K562 (cell line): ENCODE data around the gene FDX2. TPM values are rescaled to one million over a fixed set of nuclear protein-coding genes. Genes with fewer than 3 reads are reported as not detected.

ENCODE experiments used
- ATAC-seq: fragments of 200-7000 bp; cut with Tn5 transposase; 3 replicates; pipeline ENCODE4 v1.9.1; 2020; ENCODE audit warnings: moderate library complexity
- BruUV-seq: library from RNA; stranded (reverse); fragments of 400-500 nt; replicated peaks from 2 replicates; lab custom pipeline; 2021; lab: Mats Ljungman, UMichigan
- CTCF ChIA-PET: fragments of 300-600 bp; formaldehyde crosslinking; extraction: SDS; loops from one replicate; lab custom pipeline; 2021; ENCODE audit warnings: low intra/inter-chr PET ratio; lab: Yijun Ruan, JAX
- POLR2A ChIA-PET: fragments of 300-600, 350-650 bp; sonication (Branson Sonifier 250); formaldehyde crosslinking; extraction: SDS; loops from one replicate; lab custom pipeline; 2021; ENCODE audit warnings: antibody characterized with exemption, inconsistent platforms; lab: Yijun Ruan, JAX
- DNase-seq, 4 experiments: peaks; one replicate each; pipeline versions ENCODE4 v3.0.0 to v3.0.0-alpha.2; 2011 to 2018; ENCODE audit warnings: low spot score in 3 of 4, mixed read lengths in 3 of 4; ENCODE audit errors: extremely low read depth in 1 of 4
- FAIRE-seq: peaks from 2 replicates; lab custom pipeline; 2011; peaks lifted over from hg19 to GRCh38; lab: Jason Lieb, UNC
- H2AFZ ChIP-seq: 2 replicates; pipeline ENCODE4 v1.6.0; 2011; ENCODE audit warnings: low read depth, low read length, control low read depth, inconsistent platforms
- H3K27ac ChIP-seq: fragments of 200-600 bp; 3 replicates; pipeline ENCODE4 v1.8.0; 2011; ENCODE audit warnings: low read depth, mild to moderate bottlenecking, control low read depth, inconsistent platforms, low read length, moderate library complexity, mixed read lengths; ENCODE audit errors: extremely low read depth
- H3K27me3 ChIP-seq, 2 experiments: fragments of 300-600 bp in 1 of 2; 2 replicates in 1 of 2; 3 replicates in 1 of 2; pipeline versions ENCODE4 v1.6.0 to v1.8.0; 2011; ENCODE audit warnings: inconsistent platforms in 2 of 2, low read length in 2 of 2, mild to moderate bottlenecking in 1 of 2, mixed read lengths in 1 of 2, moderate library complexity in 1 of 2; ENCODE audit not compliant: control insufficient read depth in 2 of 2, insufficient read depth in 2 of 2
- H3K36me3 ChIP-seq: fragments of 300-600 bp; 3 replicates; pipeline ENCODE4 v1.8.0; 2011; ENCODE audit warnings: mild to moderate bottlenecking, low read length, inconsistent platforms; ENCODE audit not compliant: control insufficient read depth, insufficient read depth
- H3K4me1 ChIP-seq, 2 experiments: fragments of 200-600 bp in 1 of 2; replicated peaks in 1 of 2; 2 replicates in 1 of 2; 3 replicates in 1 of 2; pipeline versions ENCODE4 v1.5.1 to v1.8.0; 2011; ENCODE audit warnings: inconsistent platforms in 2 of 2, low read length in 2 of 2, mild to moderate bottlenecking in 1 of 2, mixed read lengths in 1 of 2, moderate library complexity in 1 of 2; ENCODE audit not compliant: control insufficient read depth in 2 of 2, insufficient read depth in 2 of 2
- H3K4me2 ChIP-seq: 2 replicates; pipeline ENCODE4 v1.6.1; 2011; ENCODE audit warnings: low read length, control low read depth, inconsistent platforms, mixed read lengths; ENCODE audit not compliant: insufficient read depth
- H3K4me3 ChIP-seq: fragments of 200-600 bp; sonication (generic), shearing (Covaris generic); 2 replicates; pipeline ENCODE4 v1.5.1; 2016; ENCODE audit warnings: control low read depth, inconsistent platforms
- H3K79me2 ChIP-seq: fragments of 200-600 bp; 3 replicates; pipeline ENCODE4 v1.8.0; 2011; ENCODE audit warnings: low read length, inconsistent platforms; ENCODE audit not compliant: control insufficient read depth, insufficient read depth
- H3K9ac ChIP-seq, 2 experiments: 2 replicates each; pipeline versions ENCODE4 v1.6.0 to v1.6.1; 2011; ENCODE audit warnings: low read depth in 2 of 2, low read length in 2 of 2, control low read depth in 1 of 2, inconsistent platforms in 1 of 2, mild to moderate bottlenecking in 1 of 2, mixed read lengths in 1 of 2; ENCODE audit not compliant: insufficient read depth in 1 of 2
- H3K9me1 ChIP-seq: one replicate; pipeline ENCODE4 v1.6.0; 2011; ENCODE audit warnings: inconsistent platforms, mild to moderate bottlenecking, low read length, moderate library complexity; ENCODE audit not compliant: control insufficient read depth, insufficient read depth
- H3K9me3 ChIP-seq: replicated peaks from 2 replicates; pipeline ENCODE4 v1.5.1; 2011; ENCODE audit warnings: low read depth, low read length, inconsistent platforms; ENCODE audit not compliant: control insufficient read depth, insufficient read depth
- H4K20me1 ChIP-seq: replicated peaks from 2 replicates; pipeline ENCODE4 v1.6.1; 2011; ENCODE audit warnings: low read length, inconsistent platforms, mixed read lengths; ENCODE audit not compliant: control insufficient read depth, insufficient read depth
- E2F8 ChIP-seq: fragments of 450-650 bp; IDR thresholded peaks from 2 replicates; pipeline ENCODE4 v1.7.1; 2018; ENCODE audit warnings: mild to moderate bottlenecking, low read depth; ENCODE audit not compliant: partially characterized antibody
- LARP7 ChIP-seq: fragments of 450-650 bp; IDR thresholded peaks from 2 replicates; pipeline ENCODE4 v1.6.1; 2016
- MYC ChIP-seq, 2 experiments: fragments of 250-450 bp in 1 of 2; sonication (Bioruptor Pico) in 1 of 2; IDR thresholded peaks; 2 replicates each; pipeline versions ENCODE4 v1.5.1 to v1.6.1; 2012 to 2021; ENCODE audit warnings: low read depth in 2 of 2, borderline replicate concordance in 1 of 2, improper control_type of control experiment in 1 of 2, low read length in 1 of 2, mild to moderate bottlenecking in 1 of 2, moderate library complexity in 1 of 2
- RBM15 ChIP-seq: fragments of 200-400 bp; formaldehyde crosslinking; IDR thresholded peaks from 2 replicates; pipeline ENCODE4 v1.6.1; 2018; ENCODE audit warnings: mild to moderate bottlenecking, low read length, moderate library complexity; ENCODE audit not compliant: insufficient read depth
- RBM22 ChIP-seq: fragments of 200-400 bp; formaldehyde crosslinking; IDR thresholded peaks from 2 replicates; pipeline ENCODE4 v1.6.1; 2018; ENCODE audit warnings: low read length, low read depth; ENCODE audit not compliant: poor library complexity, severe bottlenecking
- RCOR1 ChIP-seq, 2 experiments: IDR thresholded peaks; 2 replicates each; pipeline ENCODE4 v1.6.1; 2012; ENCODE audit warnings: low read depth in 2 of 2, low read length in 2 of 2, borderline replicate concordance in 1 of 2, improper control_type of control experiment in 1 of 2
- THAP12 ChIP-seq: fragments of 250-450 bp; sonication (Bioruptor Pico); IDR thresholded peaks from 2 replicates; pipeline ENCODE4 v1.9.0; 2021; ENCODE audit warnings: mild to moderate bottlenecking, inconsistent platforms
- ZNF512 ChIP-seq: IDR thresholded peaks from 2 replicates; pipeline ENCODE4 v1.6.1; 2016; ENCODE audit warnings: missing genetic modification characterization, missing compliant biosample characterization
- WGBS: fragments of 100-300 bp; shearing (Covaris generic); methylation state at CpG from one replicate; pipeline ENCODE4 v1.1.6; 2016; ENCODE audit warnings: low coverage, mixed read lengths; ENCODE audit not compliant: insufficient coverage; ENCODE audit errors: missing lambda C conversion rate; 5-methylcytosine and 5-hydroxymethylcytosine counted together
- in situ Hi-C: fragments of 300-500 bp; cut with MboI; formaldehyde crosslinking; loops from 4 replicates; pipeline ENCODE4 v1.15.0; 2018; ENCODE audit warnings: inconsistent platforms, mixed read lengths
- intact Hi-C: fragments of 100-400 bp; cut with micrococcal nuclease; formaldehyde crosslinking; loops from 2 replicates; pipeline ENCODE4 v1.14.2; 2022
- polyA plus RNA-seq, 8 experiments: library from polyadenylated mRNA; depleted of rRNA in 4 of 8; stranded (reverse) in 5 of 8; unstranded in 3 of 8; fragments of >200 nt; fragmentation: Nextera tagmentation in 2 of 8; fragmentation: Illumina TruSeq in 1 of 8; extraction: Ambion mirVana in 2 of 8; extraction: Trizol in 1 of 8; gene quantifications; 2 replicates each; pipeline versions ENCODE4 v1.2.1 to v1.2.3, GENCODE V29; 2011 to 2014; ENCODE audit warnings: inconsistent platforms in 1 of 8, missing spikeins in 1 of 8
- total RNA-seq, 7 experiments: library from RNA; depleted of rRNA in 6 of 7; stranded (reverse); fragments of >200 nt in 6 of 7; fragmentation: Illumina TruSeq in 2 of 7; extraction: Trizol in 2 of 7; gene quantifications; 2 replicates each; pipeline versions ENCODE4 v1.2.1 to v1.2.3, GENCODE V29; 2011 to 2021; ENCODE audit warnings: low replicate concordance in 1 of 7

FDX2 gene
- total and polyA plus RNA-seq, 9 of the 15 experiments (the other 6 are each of a cell fraction or from before 2014, with no cell fraction given), result 2.5 to 49.8 (median 29.7) TPM

GRCh38 chr19:10352764-10353671 lies 37.2 kb upstream of the FDX2 start (continued):
- TF ChIP-seq ZNF512 (no peak), RBM22 (peak; percentile 51)

- Histone ChIP-seq H3K27ac (peak overlapping the region; percentile 45; the same call in 2 of the 3 replicates), H3K79me2 (no peaks in the 10 kb centered on the region), H3K36me3 (peaks cover 16% of the 10 kb centered on the region; the same call in 2 of the 3 replicates), H3K9ac (no peak overlapping the region), H3K4me1 (peaks cover 0 to 8% of the 10 kb centered on the region in 2 experiments; a peak in 2 of 5 replicates), H3K27me3 (no peaks in the 10 kb centered on the region), H4K20me1 (no peaks in the 10 kb centered on the region), H3K9me3 (no peaks in the 10 kb centered on the region), H3K9me1 (no peaks in the 10 kb centered on the region), H2AFZ (peak overlapping the region; percentile 59; the same call in 1 of the 2 replicates), H3K4me3 (no peak overlapping the region), H3K4me2 (peak overlapping the region; percentile 51; the same call in 1 of the 2 replicates)
- DNase-seq (peak in 1 of 4 experiments; percentile 49), FAIRE-seq (peak; percentile 67), ATAC-seq (peak; percentile 91)
- in situ Hi-C loops (no loop called here), intact Hi-C loops (no loop called here)
- ChIA-PET POLR2A (interaction anchor here (0.7 to 3.4 kb wide), 2 partner anchors 12 to 380 kb away, joined by 3 to 29 read pairs; partner anchors contain the start of gene RAVER1), CTCF (no interaction called here)
- BruUV-seq, result no TSS peak
- 4% methylated on average over 10 of the region's 10 CpGs for WGBS
- TF ChIP-seq MYC (IDR thresholded peaks at IDR 0.05; ENCODE audit: low read depth, low read length) (no peak), MYC (CRISPR knock-in tag; IDR thresholded peaks at IDR 0.05; ENCODE audit: borderline replicate concordance, low read depth) (no peak), E2F8 (no peak), THAP12 (CRISPR knock-in tag) (no peak), LARP7 (no peak), RBM15 (no peak), RCOR1 (IDR thresholded peaks at IDR 0.05; ENCODE audit: borderline replicate concordance in 1 of 2, low read depth in 2 of 2, low read length in 2 of 2) (peak; percentile 60 to 95; a peak in 3 of 4 replicates)
Measured at GRCh38 chr19:10346509-10346908, 30.7 kb upstream of the FDX2 start.
